C4-2B (cell line): ENCODE data around the gene ENO4.

Experiments
- ZFX ChIP-seq: fragments of 450-650 bp; IDR thresholded peaks from 2 replicates; pipeline ENCODE4 v1.6.1; 2017
- TF ChIP-seq, protein P1 (sequence below): fragments of 450-650 bp; conservative IDR thresholded peaks from 2 replicates; pipeline ENCODE4 v1.5.1; 2017; ENCODE audit warnings: mild to moderate bottlenecking

DNA sequence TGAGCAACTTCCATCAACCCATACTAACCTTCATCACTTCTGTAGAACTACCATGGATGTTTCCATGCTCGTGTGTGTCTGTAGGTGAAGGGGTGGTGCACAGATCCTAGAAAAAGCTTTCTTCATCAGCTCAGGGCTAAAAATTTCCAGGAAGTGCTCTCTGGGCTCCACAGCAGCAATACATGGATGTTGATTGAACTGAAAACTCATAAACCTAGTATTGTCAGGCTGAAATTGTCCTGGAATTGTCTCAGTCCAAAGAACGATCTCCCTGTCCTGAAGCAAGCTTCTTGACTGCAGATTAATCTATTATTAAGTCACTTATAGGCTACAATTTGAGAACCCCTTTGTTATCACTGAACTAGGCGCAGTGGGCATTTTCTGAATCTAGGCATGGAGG, 39.8 kb downstream of the ENO4 start:
- TF ChIP-seq, protein P1, sequence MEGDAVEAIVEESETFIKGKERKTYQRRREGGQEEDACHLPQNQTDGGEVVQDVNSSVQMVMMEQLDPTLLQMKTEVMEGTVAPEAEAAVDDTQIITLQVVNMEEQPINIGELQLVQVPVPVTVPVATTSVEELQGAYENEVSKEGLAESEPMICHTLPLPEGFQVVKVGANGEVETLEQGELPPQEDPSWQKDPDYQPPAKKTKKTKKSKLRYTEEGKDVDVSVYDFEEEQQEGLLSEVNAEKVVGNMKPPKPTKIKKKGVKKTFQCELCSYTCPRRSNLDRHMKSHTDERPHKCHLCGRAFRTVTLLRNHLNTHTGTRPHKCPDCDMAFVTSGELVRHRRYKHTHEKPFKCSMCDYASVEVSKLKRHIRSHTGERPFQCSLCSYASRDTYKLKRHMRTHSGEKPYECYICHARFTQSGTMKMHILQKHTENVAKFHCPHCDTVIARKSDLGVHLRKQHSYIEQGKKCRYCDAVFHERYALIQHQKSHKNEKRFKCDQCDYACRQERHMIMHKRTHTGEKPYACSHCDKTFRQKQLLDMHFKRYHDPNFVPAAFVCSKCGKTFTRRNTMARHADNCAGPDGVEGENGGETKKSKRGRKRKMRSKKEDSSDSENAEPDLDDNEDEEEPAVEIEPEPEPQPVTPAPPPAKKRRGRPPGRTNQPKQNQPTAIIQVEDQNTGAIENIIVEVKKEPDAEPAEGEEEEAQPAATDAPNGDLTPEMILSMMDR = no peak
- TF ChIP-seq ZFX = no peak
